Choroid plexus epithelial cell (primary cell): ENCODE results near the gene RNPS1.

Experiments
- DNase-seq: peaks from one replicate; pipeline ENCODE4 v3.0.0-alpha.2; 2010; ENCODE audit warnings: low read depth
- H3K4me3 ChIP-seq: 2 replicates; pipeline ENCODE4 v1.5.1; 2011; ENCODE audit warnings: low read depth, mild to moderate bottlenecking, control low read depth, low read length, moderate library complexity
- TF ChIP-seq, protein P1 (sequence below): conservative IDR thresholded peaks from 2 replicates; pipeline ENCODE4 v1.5.1; 2011; ENCODE audit warnings: low read depth, mild to moderate bottlenecking, control low read depth, inconsistent platforms, low read length, moderate library complexity

The RNPS1 gene

DNA sequence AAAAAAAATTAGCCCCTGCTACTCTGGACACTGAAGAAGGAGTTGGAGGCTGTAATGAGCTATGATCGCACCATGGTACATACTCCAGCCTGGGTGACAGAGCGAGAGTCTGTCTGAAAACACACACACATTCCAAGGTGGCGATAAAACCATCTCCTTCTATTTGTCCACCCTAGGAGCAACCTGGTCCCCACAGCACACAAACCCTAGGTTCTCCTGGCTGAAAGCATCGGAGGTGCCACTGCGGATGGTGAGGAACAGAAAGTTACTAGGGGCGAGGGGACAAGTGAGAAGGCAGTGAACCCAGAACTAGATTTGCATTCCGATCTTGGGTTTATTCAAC lies 15.1 kb downstream of the RNPS1 start:
- no peak overlapping the region for H3K4me3 ChIP-seq
- TF ChIP-seq, protein P1, sequence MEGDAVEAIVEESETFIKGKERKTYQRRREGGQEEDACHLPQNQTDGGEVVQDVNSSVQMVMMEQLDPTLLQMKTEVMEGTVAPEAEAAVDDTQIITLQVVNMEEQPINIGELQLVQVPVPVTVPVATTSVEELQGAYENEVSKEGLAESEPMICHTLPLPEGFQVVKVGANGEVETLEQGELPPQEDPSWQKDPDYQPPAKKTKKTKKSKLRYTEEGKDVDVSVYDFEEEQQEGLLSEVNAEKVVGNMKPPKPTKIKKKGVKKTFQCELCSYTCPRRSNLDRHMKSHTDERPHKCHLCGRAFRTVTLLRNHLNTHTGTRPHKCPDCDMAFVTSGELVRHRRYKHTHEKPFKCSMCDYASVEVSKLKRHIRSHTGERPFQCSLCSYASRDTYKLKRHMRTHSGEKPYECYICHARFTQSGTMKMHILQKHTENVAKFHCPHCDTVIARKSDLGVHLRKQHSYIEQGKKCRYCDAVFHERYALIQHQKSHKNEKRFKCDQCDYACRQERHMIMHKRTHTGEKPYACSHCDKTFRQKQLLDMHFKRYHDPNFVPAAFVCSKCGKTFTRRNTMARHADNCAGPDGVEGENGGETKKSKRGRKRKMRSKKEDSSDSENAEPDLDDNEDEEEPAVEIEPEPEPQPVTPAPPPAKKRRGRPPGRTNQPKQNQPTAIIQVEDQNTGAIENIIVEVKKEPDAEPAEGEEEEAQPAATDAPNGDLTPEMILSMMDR, result no peak
- DNase-seq, result no peak

DNA sequence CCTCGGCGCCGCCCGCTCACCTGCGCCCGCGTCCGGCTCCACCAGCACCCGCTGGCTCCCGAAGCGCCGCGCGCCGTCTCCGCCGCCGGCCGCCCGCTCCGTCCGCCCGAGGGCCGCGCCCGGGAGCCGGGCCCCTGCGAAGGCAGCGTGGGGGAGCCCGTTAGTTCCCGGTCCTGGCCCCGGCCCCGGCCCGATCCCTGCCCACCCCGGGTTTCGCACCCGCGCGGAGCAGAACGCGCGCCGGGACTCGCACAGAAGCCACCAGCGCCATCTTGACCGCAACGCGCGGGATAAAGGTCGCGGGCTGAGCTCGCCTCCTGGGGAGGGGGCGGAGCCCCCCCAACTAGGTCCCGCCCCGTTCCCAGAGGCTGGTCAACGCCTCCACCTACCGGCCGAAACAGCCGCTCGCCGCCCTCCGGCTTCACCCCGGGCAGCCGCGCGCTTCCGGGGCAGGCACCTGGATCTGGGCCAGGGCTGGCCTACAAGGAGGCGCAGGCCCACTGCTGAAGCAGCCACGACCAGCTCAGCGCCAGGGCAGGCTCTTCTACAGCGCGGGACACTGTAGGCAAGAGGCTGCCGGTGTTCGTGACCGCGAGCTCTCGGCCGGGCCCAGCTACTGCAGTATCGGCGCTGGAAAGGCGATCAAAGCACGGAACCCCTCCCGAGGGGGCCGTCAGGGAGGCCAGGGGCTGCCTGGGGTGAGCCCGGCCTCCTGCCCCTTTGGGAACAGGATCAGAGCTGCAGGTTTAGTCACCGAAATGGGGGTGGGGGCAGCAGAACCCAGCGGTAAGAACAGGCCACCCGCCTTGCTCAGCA lies 16.4 kb downstream of the RNPS1 start, which contains the start of gene ECI1:
Gene ECI1, minus strand, starts transcription at position 292 of the 816 bp plus-strand sequence. Its CDS starts 21 bp downstream, at position 271.
- peak within 1 kb of the TSS; percentile 75 for H3K4me3 ChIP-seq
- TF ChIP-seq, protein P1, result peak; percentile 62
- peak; percentile 93 for DNase-seq

DNA sequence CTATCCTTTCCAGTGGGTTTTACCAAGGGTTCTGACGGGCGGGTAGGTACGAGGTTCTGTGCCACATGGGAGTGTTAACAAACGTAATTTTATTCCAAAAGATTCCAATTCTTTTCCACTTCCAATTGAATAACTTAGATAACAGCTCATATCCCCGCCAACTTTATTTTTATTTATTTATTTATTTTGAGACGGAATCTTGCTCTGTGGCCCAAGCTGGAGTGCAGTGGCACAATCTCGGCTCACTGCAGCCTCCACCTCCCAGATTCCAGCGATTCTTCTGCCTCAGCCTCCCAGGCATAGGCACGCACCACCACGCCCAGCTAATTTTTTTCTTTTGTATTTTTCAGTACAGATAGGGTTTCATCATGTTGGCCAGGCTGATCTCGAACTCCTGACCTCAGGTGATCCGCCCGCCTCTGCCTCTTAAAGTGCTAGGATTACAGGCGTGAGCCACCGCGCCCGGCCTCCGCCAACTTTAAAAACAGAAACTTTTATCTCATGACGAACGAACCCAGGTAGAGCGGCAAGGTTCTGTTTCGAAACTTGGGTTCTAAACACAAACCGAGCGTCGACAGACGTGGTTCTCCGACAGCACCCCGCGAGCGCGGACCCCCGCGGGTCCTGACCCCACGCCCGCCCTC lies 17.2 kb downstream of the RNPS1 start:
- peak overlapping the region; percentile 75 for H3K4me3 ChIP-seq
- TF ChIP-seq, protein P1, result no peak
- DNase-seq, result peak; percentile 34

DNA sequence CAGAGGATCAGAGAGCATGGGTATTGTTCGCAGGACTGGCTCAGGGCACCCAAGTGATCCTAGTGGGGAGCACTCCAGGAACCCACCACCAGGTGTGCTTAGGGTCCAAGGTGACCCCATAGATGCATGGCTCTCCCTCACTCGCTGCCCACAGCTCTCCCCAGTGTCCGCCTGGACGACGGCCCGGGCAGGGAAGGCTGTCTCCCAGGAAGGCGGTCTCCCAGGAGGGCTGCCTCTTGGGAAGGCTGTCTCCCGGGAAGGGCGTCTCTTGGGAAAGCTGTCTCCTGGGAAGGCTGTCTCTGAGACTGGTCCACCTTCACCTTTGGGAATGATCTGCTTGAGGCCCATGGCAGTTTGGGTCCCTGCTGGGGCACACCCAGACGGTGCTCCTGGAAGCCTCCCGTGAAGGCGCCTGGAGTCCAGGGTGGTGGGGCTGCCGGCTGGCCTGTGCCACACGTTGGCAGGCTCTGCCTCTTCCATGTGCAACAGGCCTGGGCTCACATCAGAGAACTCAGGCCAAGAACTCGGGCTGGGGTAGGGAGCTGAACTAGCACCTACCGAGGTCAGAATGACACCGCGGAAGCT lies 21.5 kb downstream of the RNPS1 start:
- no peak for DNase-seq
- no peak overlapping the region for H3K4me3 ChIP-seq
- TF ChIP-seq, protein P1, result no peak

DNA sequence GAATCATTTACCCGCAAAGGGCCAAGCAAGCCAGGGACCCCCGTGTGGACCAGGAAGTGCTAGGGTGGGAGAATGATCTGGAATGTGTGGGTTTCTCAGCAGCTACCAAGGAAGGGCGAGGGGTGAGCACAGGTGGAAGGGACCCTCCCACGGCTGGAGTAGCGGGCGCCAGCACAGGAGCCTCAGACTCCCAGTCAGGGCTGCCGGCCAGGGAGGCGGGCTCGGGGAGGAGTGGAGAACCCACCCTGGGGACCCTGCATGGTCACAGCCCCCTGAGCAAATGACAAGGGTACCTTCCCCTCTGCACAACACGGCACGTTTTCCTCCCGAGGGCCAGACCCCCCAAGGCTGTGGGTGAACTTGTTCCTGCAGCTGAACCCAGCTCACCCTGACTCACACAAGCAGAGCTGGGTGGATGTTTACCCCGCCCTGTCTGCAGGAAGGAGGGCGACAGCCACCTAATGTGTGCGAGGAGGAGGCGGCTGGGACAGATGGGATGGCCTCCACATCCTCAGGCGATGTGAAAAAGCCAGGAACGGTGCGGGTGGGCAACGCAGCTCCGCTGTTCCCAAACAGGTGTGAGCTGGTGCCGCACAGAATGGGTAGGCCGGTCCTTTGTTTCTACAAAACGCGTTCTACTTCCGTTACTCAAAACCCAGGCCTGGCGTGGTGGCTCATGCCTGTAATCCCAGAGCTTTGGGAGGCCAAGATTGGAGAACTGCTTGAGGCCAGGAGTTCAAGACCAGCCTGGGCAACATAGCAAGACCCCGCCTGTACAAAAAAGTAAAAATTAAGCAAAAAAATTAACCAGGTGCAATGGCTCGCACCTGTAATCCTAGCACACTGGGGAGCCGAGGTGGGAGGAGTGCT lies 22.8 kb downstream of the RNPS1 start:
- DNase-seq, result no peak
- H3K4me3 ChIP-seq, result no peak overlapping the region
- TF ChIP-seq, protein P1, result no peak

DNA sequence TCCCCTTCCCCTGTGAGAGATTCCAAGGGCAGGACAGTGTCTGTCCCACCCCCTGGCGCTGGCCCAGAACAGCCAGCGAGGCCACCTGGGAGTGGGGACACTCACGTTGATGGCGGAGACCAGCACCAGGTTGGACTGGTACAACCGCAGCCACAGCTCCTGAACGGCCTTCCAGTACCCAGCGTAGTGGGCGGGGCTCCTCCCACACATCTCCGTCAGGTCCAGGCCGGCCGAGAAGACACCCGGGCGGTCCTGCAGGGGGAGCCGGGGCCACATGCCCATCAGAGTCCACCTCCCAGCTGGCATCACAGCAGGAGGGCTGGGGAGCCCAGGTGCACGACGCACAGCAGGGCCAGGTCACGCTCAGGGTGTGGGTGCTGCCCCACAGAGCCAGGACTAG lies 23.6 kb downstream of the RNPS1 start:
- DNase-seq, result no peak
- TF ChIP-seq, protein P1, result no peak
- H3K4me3 ChIP-seq, result no peak overlapping the region
